Measurements from ENCODE around the gene GBA2.

Gene GBA2

DNA sequence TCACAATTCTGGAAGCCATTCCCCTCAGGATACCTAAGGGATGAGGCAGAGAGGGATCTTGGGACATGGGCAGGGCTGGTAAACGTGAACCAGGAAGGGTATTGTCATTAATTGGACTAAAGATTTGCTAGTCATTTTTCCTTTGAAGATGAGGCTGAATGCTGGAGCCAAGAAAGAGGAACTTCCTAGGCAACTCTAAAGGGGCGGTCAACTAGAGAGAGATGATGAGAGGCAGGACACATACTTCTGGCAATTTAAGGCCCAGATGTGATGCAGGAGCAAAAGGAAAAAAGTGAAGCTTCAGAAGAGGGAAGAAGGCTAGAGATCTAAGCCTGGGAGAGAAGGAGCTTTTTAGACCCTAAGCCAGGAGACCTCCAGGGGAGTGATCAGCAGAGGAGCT, 5.6 kb downstream of the GBA2 start:
- DNase-seq (ENCODE audit: low read depth) = no peak
- TF ChIP-seq MYC (IDR thresholded peaks at IDR 0.05; ENCODE audit: low read depth, low read length) = no peak
- TF ChIP-seq, protein P1, sequence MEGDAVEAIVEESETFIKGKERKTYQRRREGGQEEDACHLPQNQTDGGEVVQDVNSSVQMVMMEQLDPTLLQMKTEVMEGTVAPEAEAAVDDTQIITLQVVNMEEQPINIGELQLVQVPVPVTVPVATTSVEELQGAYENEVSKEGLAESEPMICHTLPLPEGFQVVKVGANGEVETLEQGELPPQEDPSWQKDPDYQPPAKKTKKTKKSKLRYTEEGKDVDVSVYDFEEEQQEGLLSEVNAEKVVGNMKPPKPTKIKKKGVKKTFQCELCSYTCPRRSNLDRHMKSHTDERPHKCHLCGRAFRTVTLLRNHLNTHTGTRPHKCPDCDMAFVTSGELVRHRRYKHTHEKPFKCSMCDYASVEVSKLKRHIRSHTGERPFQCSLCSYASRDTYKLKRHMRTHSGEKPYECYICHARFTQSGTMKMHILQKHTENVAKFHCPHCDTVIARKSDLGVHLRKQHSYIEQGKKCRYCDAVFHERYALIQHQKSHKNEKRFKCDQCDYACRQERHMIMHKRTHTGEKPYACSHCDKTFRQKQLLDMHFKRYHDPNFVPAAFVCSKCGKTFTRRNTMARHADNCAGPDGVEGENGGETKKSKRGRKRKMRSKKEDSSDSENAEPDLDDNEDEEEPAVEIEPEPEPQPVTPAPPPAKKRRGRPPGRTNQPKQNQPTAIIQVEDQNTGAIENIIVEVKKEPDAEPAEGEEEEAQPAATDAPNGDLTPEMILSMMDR (IDR thresholded peaks at IDR 0.05; ENCODE audit: low read depth, low read length) = no peak
- no peak for TF ChIP-seq POLR2A (IDR thresholded peaks at IDR 0.05; ENCODE audit: extremely low read depth, insufficient read length)
- TF ChIP-seq, protein P2, sequence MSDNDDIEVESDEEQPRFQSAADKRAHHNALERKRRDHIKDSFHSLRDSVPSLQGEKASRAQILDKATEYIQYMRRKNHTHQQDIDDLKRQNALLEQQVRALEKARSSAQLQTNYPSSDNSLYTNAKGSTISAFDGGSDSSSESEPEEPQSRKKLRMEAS (IDR thresholded peaks at IDR 0.05; ENCODE audit: low read depth, low read length) = no peak
- no peak overlapping the region for H3K4me3 ChIP-seq (ENCODE audit: low read depth, low read length)

DNA sequence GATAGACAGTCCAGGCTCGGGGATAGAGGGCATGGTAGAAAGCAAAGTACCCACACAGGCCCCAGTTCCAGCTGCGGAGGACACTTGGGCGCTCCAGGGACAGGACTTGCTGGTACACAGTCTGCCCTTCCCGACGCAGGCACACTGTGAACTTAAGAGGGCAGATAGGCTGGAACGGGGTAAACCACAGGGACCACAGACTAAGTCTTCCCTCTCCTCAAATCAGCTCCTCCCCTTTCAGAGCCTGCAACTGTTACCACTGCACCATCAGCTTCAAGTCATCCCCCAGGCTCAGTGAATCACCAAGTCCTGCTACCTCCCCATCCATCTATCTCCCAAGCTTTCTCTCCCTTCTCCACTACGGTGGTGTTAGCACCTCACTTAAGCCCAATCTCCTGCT, 7.3 kb downstream of the GBA2 start:
- H3K4me3 ChIP-seq (ENCODE audit: low read depth, low read length) = no peak overlapping the region
- no peak for TF ChIP-seq MYC (IDR thresholded peaks at IDR 0.05; ENCODE audit: low read depth, low read length)
- peak; percentile 33 for DNase-seq (ENCODE audit: low read depth)

DNA sequence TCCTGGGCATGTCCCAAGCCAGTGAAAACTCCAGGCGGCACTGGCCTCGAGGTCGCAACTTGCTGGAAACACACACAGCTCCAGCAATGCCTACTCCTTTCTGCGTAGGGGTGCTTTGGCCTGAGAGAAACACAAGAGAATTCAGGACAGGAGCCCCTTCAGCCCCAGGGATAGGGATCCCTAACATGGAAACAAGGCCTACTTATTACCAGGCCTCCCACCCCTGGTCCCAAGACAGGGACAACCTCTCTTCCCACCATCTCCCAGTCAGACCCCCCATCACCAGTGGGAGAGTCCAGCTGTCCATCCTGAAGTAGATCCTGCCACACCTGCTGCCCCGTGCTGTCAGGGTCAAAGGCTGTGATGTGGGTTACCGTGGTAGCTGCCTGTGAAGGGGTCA, 8.8 kb downstream of the GBA2 start:
- TF ChIP-seq, protein P2 (IDR thresholded peaks at IDR 0.05; ENCODE audit: low read depth, low read length) = no peak
- TF ChIP-seq MYC (IDR thresholded peaks at IDR 0.05; ENCODE audit: low read depth, low read length) = no peak
- TF ChIP-seq, protein P1 (IDR thresholded peaks at IDR 0.05; ENCODE audit: low read depth, low read length) = no peak
- no peak for TF ChIP-seq POLR2A (IDR thresholded peaks at IDR 0.05; ENCODE audit: extremely low read depth, insufficient read length)
- DNase-seq (ENCODE audit: low read depth) = no peak
- no peak overlapping the region for H3K4me3 ChIP-seq (ENCODE audit: low read depth, low read length)

DNA sequence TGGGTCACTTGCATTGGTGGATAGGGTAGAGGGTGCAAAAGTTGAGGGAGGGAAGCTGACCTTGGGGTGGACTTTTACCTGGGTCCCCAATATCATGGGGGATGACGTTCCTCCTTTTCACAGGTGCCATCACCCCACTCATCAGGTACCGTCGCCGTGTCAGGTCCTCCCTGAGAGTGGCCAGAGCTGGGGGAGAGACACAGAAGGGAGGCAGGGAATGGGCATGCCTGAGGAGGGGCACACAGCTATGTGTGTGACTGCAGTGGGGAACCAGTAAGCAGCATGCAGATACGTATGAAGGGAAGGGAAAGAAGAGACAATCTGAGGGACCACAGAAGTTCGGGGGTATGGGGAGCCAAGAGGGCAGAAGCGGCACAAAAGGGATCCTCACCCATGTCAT, 10.1 kb downstream of the GBA2 start:
- TF ChIP-seq, protein P2 (IDR thresholded peaks at IDR 0.05; ENCODE audit: low read depth, low read length) = no peak
- TF ChIP-seq, protein P1 (IDR thresholded peaks at IDR 0.05; ENCODE audit: low read depth, low read length) = no peak
- no peak for TF ChIP-seq POLR2A (IDR thresholded peaks at IDR 0.05; ENCODE audit: extremely low read depth, insufficient read length)
- TF ChIP-seq MYC (IDR thresholded peaks at IDR 0.05; ENCODE audit: low read depth, low read length) = no peak
- DNase-seq (ENCODE audit: low read depth) = no peak
- no peak overlapping the region for H3K4me3 ChIP-seq (ENCODE audit: low read depth, low read length)

DNA sequence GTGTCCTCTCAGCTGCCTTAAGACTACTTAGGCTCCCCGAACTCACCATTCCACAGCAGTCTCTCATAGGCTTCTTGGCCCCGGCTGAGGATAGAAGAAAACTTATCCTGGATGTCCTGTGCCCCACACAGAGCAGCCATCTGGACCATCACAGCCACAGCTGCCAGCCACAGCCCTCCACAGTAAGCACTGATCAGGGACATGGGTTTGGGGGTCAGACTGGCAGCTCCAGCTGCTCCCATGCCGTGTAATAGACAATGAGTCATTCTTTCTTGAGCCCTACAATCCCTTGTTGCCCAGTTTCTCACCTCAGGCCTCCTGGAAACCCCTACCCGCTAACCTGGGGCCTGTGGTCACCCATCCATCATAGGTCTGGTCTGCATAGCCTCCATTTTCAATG, 10.8 kb downstream of the GBA2 start:
- H3K4me3 ChIP-seq (ENCODE audit: low read depth, low read length) = no peak overlapping the region
- TF ChIP-seq MYC (IDR thresholded peaks at IDR 0.05; ENCODE audit: low read depth, low read length) (no peak), POLR2A (IDR thresholded peaks at IDR 0.05; ENCODE audit: extremely low read depth, insufficient read length) (no peak)
- TF ChIP-seq, protein P1 (IDR thresholded peaks at IDR 0.05; ENCODE audit: low read depth, low read length) = no peak
- TF ChIP-seq, protein P2 (IDR thresholded peaks at IDR 0.05; ENCODE audit: low read depth, low read length) = no peak
- no peak for DNase-seq (ENCODE audit: low read depth)

DNA sequence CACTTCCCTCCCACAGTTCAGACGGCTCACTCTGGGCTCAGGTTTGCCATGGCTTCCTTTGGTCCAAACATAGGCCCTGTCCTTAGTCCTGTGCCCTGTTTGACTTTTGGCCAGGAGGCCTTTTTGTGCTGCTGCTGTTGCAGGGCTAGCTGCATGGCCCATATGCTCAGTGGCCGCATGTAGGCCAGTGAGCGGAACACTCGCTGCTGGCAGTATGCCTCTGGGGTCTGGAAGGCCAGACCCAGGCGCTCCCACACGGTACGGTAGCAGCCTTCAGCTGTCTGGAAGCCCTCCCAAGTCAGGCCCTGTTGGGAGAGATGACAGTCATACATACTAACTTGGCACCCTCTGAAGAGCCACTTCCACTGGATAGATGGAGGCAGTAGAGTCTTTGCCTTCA, 11.9 kb downstream of the GBA2 start:
- no peak overlapping the region for H3K4me3 ChIP-seq (ENCODE audit: low read depth, low read length)
- no peak for TF ChIP-seq MYC (IDR thresholded peaks at IDR 0.05; ENCODE audit: low read depth, low read length)
- TF ChIP-seq, protein P2 (IDR thresholded peaks at IDR 0.05; ENCODE audit: low read depth, low read length) = no peak
- TF ChIP-seq POLR2A (IDR thresholded peaks at IDR 0.05; ENCODE audit: extremely low read depth, insufficient read length) = no peak
- TF ChIP-seq, protein P1 (IDR thresholded peaks at IDR 0.05; ENCODE audit: low read depth, low read length) = no peak
- DNase-seq (ENCODE audit: low read depth) = no peak

Data from NB4 (cell line).